ENCODE results near the gene SSBP1. TPM values are rescaled to one million over a fixed set of nuclear protein-coding genes. Genes with fewer than 3 reads are reported as not detected.

The SSBP1 gene
- total and polyA plus RNA-seq, 2 of the 4 experiments (the other 2 are of a cell fraction) = 158 to 204 TPM

GRCh38 chr7:141702892-141703291 lies 35.3 kb upstream of the SSBP1 start:
- Histone ChIP-seq H3K4me3 (ENCODE audit: insufficient read depth, low read depth, low read length) (no peak overlapping the region), H2BK120ac (ENCODE audit: low read depth, low read length) (no peak overlapping the region), H2BK20ac (ENCODE audit: low read depth, low read length) (no peak overlapping the region), H3K18ac (ENCODE audit: low read depth, low read length) (no peak overlapping the region), H3K79me1 (ENCODE audit: low read depth in 1 of 2, low read length in 2 of 2) (peaks cover 6% of the 10 kb centered on the region in 2 experiments; a peak in 2 of 4 replicates), H3K9me1 (ENCODE audit: insufficient read depth, low read length) (no peaks in the 10 kb centered on the region), H2BK15ac (ENCODE audit: low read depth, low read length) (no peak overlapping the region), H3K27me3 (ENCODE audit: control insufficient read depth, insufficient read depth, low read length) (peaks cover 3% of the 10 kb centered on the region; the same call in 1 of the 2 replicates), H4K20me1 (ENCODE audit: insufficient read depth, low read length) (no peaks in the 10 kb centered on the region; the same call in 1 of the 2 replicates), H3K4ac (ENCODE audit: low read depth, low read length) (no peak overlapping the region), H2BK5ac (ENCODE audit: low read depth, low read length, poor library complexity, severe bottlenecking) (no peak overlapping the region), H3K9me3 (ENCODE audit: control insufficient read depth, insufficient read depth, low read length) (no peaks in the 10 kb centered on the region), H4K5ac (ENCODE audit: low read depth, low read length) (no peak overlapping the region), H3K36me3 (ENCODE audit: control insufficient read depth, insufficient read depth, low read length) (no peaks in the 10 kb centered on the region), H3K14ac (replicated peaks; ENCODE audit: low read depth, low read length) (no peak overlapping the region), H3K56ac (ENCODE audit: extremely low read depth, insufficient read depth, low read length) (no peak overlapping the region), H2AFZ (replicated peaks; ENCODE audit: low read length, poor library complexity) (peak overlapping the region; percentile 48), H3K9ac (ENCODE audit: low read depth, low read length) (no peak overlapping the region), H3K4me1 (ENCODE audit: control insufficient read depth, insufficient read depth, low read length) (peaks cover 1% of the 10 kb centered on the region; the same call in 1 of the 2 replicates), H3K23ac (ENCODE audit: low read depth, low read length) (no peak overlapping the region; the same call in 1 of the 2 replicates), H4K8ac (ENCODE audit: low read depth in 2 of 2, low read length in 2 of 2) (no peak overlapping the region), H2AK5ac (ENCODE audit: low read depth, low read length) (no peak overlapping the region), H2AK9ac (replicated peaks; ENCODE audit: low read depth, low read length, poor library complexity) (no peak overlapping the region), H3K4me2 (ENCODE audit: low read depth, low read length) (no peak overlapping the region), H4K91ac (ENCODE audit: insufficient read depth, low read depth, low read length) (no peak overlapping the region), H3K27ac (ENCODE audit: insufficient read depth, low read length) (no peak overlapping the region)
- ChIA-PET CTCF (interaction anchor here (0.5 to 1.0 kb wide), 3 partner anchors 15 to 688 kb away, joined by 3 read pairs; no protein-coding TSS in a partner anchor), POLR2A (ENCODE audit: unreplicated experiment) (no interaction called here)
- in situ Hi-C loops (cut with MboI; ENCODE audit: low sequenced_read_pairs) = no loop called here
- DNase-seq = no peak
- ATAC-seq (ENCODE audit: low read depth) = no peak
- WGBS, 2 experiments (ENCODE audit: extremely low coverage in 2 of 2, insufficient read length in 1 of 2) = no CpG with 5 or more reads among the region's 4 CpGs
- TF ChIP-seq RCOR1 (IDR thresholded peaks at IDR 0.05; ENCODE audit: insufficient replicate concordance, low read length) = no peak
- intact Hi-C loops (cut with micrococcal nuclease) = loop anchor here (2.0 kb wide), 1 partner anchor 36 kb away; the partner anchor contains the start of gene SSBP1
- BruUV-seq (replicated peaks) = no TSS peak
- dilution Hi-C loops (cut with HindIII; ENCODE audit: low sequenced_read_pairs, unreplicated experiment) = no loop called here
